SK-N-SH (cell line): Measurements from ENCODE around the gene BOC.

ENCODE experiments used
- PBX3 ChIP-seq: IDR thresholded peaks from 2 replicates; pipeline ENCODE4; 2012
- TAF1 ChIP-seq: IDR thresholded peaks from 2 replicates; pipeline ENCODE4 v1.6.1; 2012; ENCODE audit warnings: low read depth, mild to moderate bottlenecking, low read length, moderate library complexity, borderline replicate concordance
- TF ChIP-seq, protein P1 (sequence below): fragments of 200-600 bp; sonication (generic); IDR thresholded peaks from 2 replicates; pipeline ENCODE4 v1.6.1; 2017; ENCODE audit warnings: antibody characterized with exemption, mild to moderate bottlenecking, moderate library complexity

- TF ChIP-seq, protein P1, sequence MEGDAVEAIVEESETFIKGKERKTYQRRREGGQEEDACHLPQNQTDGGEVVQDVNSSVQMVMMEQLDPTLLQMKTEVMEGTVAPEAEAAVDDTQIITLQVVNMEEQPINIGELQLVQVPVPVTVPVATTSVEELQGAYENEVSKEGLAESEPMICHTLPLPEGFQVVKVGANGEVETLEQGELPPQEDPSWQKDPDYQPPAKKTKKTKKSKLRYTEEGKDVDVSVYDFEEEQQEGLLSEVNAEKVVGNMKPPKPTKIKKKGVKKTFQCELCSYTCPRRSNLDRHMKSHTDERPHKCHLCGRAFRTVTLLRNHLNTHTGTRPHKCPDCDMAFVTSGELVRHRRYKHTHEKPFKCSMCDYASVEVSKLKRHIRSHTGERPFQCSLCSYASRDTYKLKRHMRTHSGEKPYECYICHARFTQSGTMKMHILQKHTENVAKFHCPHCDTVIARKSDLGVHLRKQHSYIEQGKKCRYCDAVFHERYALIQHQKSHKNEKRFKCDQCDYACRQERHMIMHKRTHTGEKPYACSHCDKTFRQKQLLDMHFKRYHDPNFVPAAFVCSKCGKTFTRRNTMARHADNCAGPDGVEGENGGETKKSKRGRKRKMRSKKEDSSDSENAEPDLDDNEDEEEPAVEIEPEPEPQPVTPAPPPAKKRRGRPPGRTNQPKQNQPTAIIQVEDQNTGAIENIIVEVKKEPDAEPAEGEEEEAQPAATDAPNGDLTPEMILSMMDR: no peak
- TF ChIP-seq PBX3: no peak
- TF ChIP-seq TAF1: no peak
These were observed 27.4 kb upstream of the BOC start for GRCh38 chr3:113183748-113184661.
